HEK293T (cell line): ENCODE data around the gene DBX2.

Source experiments
- BHLHE40 ChIP-seq: fragments of 450-650 bp; IDR thresholded peaks from 2 replicates; pipeline ENCODE4 v1.6.1; 2016; ENCODE audit warnings: mild to moderate bottlenecking, moderate library complexity, borderline replicate concordance
- CTBP1 ChIP-seq: fragments of 450-650 bp; IDR thresholded peaks from 2 replicates; pipeline ENCODE4 v1.6.1; 2016; ENCODE audit warnings: borderline replicate concordance
- ELF4 ChIP-seq: fragments of 450-650 bp; IDR thresholded peaks from 2 replicates; pipeline ENCODE4 v1.6.1; 2017; ENCODE audit warnings: antibody characterized with exemption
- FOXA1 ChIP-seq: fragments of 450-650 bp; IDR thresholded peaks from 2 replicates; pipeline ENCODE4 v1.6.1; 2016; ENCODE audit warnings: mild to moderate bottlenecking
- FOXK2 ChIP-seq: fragments of 450-650 bp; IDR thresholded peaks from 2 replicates; pipeline ENCODE4 v1.6.1; 2016; ENCODE audit warnings: mild to moderate bottlenecking
- FOXM1 ChIP-seq: fragments of 450-650 bp; IDR thresholded peaks from 2 replicates; pipeline ENCODE4 v1.6.1; 2017; ENCODE audit warnings: mild to moderate bottlenecking, borderline replicate concordance
- HDGF ChIP-seq: fragments of 450-650 bp; IDR thresholded peaks from 2 replicates; pipeline ENCODE4 v1.6.1; 2017; ENCODE audit warnings: antibody characterized with exemption, borderline replicate concordance
- LEF1 ChIP-seq: fragments of 450-650 bp; IDR thresholded peaks from 2 replicates; pipeline ENCODE4 v1.6.1; 2017; ENCODE audit warnings: mild to moderate bottlenecking, borderline replicate concordance
- NFRKB ChIP-seq: fragments of 450-650 bp; IDR thresholded peaks from 2 replicates; pipeline ENCODE4 v1.6.1; 2016; ENCODE audit warnings: mild to moderate bottlenecking, moderate library complexity
- PKNOX1 ChIP-seq: fragments of 450-650 bp; IDR thresholded peaks from 2 replicates; pipeline ENCODE4 v1.6.1; 2016
- SP1 ChIP-seq: fragments of 450-650 bp; IDR thresholded peaks from 2 replicates; pipeline ENCODE4 v1.6.1; 2017
- SUZ12 ChIP-seq: fragments of 450-650 bp; IDR thresholded peaks from 2 replicates; pipeline ENCODE4 v1.6.1; 2016; ENCODE audit warnings: mild to moderate bottlenecking
- TARDBP ChIP-seq: fragments of 450-650 bp; IDR thresholded peaks from 2 replicates; pipeline ENCODE4 v1.6.1; 2016
- ZNF384 ChIP-seq: fragments of 450-650 bp; IDR thresholded peaks from 2 replicates; pipeline ENCODE4 v1.6.1; 2016

- TF ChIP-seq SUZ12 (no peak), TARDBP (no peak), SP1 (no peak), BHLHE40 (no peak), FOXM1 (no peak), ZNF384 (no peak), FOXA1 (no peak), HDGF (no peak), FOXK2 (no peak), ELF4 (no peak), NFRKB (no peak), CTBP1 (no peak), PKNOX1 (no peak), LEF1 (no peak)
These were observed 47.9 kb upstream of the DBX2 start for GRCh38 chr12:45098766-45099165.
